ENCODE measurements around the gene PIP5K1B.

DNA sequence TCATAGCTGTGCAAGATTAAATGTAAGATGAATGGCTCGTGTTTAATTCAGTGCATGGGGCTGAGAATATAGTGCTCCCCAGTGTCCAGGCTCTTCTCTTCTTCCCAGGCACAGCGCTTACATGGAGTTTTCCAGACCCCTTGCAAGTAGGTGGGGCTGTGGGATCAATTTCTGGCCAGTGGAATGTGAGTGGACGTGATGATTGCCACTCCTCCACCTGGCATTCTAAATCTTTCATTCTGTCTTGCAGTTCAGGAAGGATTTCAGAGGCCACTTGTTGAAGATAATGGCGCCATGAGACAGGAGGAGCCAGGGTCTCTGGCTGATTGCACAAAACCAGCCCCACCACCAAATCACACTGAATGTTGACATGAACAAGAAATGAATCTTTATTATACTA lies 7.2 kb upstream of the PIP5K1B start:
- no peak for TF ChIP-seq STAT3 (IDR thresholded peaks at IDR 0.05; ENCODE audit: low read depth, low read length)
- TF ChIP-seq POLR2A (IDR thresholded peaks at IDR 0.05; ENCODE audit: low read depth, low read length): no peak
- TF ChIP-seq, protein P1, sequence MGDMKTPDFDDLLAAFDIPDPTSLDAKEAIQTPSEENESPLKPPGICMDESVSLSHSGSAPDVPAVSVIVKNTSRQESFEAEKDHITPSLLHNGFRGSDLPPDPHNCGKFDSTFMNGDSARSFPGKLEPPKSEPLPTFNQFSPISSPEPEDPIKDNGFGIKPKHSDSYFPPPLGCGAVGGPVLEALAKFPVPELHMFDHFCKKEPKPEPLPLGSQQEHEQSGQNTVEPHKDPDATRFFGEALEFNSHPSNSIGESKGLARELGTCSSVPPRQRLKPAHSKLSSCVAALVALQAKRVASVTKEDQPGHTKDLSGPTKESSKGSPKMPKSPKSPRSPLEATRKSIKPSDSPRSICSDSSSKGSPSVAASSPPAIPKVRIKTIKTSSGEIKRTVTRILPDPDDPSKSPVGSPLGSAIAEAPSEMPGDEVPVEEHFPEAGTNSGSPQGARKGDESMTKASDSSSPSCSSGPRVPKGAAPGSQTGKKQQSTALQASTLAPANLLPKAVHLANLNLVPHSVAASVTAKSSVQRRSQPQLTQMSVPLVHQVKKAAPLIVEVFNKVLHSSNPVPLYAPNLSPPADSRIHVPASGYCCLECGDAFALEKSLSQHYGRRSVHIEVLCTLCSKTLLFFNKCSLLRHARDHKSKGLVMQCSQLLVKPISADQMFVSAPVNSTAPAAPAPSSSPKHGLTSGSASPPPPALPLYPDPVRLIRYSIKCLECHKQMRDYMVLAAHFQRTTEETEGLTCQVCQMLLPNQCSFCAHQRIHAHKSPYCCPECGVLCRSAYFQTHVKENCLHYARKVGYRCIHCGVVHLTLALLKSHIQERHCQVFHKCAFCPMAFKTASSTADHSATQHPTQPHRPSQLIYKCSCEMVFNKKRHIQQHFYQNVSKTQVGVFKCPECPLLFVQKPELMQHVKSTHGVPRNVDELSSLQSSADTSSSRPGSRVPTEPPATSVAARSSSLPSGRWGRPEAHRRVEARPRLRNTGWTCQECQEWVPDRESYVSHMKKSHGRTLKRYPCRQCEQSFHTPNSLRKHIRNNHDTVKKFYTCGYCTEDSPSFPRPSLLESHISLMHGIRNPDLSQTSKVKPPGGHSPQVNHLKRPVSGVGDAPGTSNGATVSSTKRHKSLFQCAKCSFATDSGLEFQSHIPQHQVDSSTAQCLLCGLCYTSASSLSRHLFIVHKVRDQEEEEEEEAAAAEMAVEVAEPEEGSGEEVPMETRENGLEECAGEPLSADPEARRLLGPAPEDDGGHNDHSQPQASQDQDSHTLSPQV (IDR thresholded peaks at IDR 0.05): no peak
- no peak for TF ChIP-seq ATF2 (IDR thresholded peaks at IDR 0.05; ENCODE audit: low read length)
- no peak for TF ChIP-seq ZNF24 (IDR thresholded peaks at IDR 0.05)
- TF ChIP-seq NFYB (IDR thresholded peaks at IDR 0.05; ENCODE audit: insufficient read depth, low read depth, low read length): no peak
- no peak for TF ChIP-seq RAD21 (IDR thresholded peaks at IDR 0.05; ENCODE audit: insufficient read depth, low read depth, low read length)
- no peak for TF ChIP-seq ZNF207 (IDR thresholded peaks at IDR 0.05; ENCODE audit: borderline replicate concordance)
- no peak for TF ChIP-seq CTCF (IDR thresholded peaks at IDR 0.05 in 2 of 3, conservative IDR thresholded peaks at IDR 0.05 in 1 of 3; ENCODE audit: control insufficient read depth in 2 of 3, extremely low read depth in 1 of 3, insufficient read depth in 1 of 3, low read depth in 3 of 3, low read length in 3 of 3)
- TF ChIP-seq SRF (IDR thresholded peaks at IDR 0.05; ENCODE audit: low read depth in 2 of 2, low read length in 2 of 2): no peak
- TF ChIP-seq, protein P2, sequence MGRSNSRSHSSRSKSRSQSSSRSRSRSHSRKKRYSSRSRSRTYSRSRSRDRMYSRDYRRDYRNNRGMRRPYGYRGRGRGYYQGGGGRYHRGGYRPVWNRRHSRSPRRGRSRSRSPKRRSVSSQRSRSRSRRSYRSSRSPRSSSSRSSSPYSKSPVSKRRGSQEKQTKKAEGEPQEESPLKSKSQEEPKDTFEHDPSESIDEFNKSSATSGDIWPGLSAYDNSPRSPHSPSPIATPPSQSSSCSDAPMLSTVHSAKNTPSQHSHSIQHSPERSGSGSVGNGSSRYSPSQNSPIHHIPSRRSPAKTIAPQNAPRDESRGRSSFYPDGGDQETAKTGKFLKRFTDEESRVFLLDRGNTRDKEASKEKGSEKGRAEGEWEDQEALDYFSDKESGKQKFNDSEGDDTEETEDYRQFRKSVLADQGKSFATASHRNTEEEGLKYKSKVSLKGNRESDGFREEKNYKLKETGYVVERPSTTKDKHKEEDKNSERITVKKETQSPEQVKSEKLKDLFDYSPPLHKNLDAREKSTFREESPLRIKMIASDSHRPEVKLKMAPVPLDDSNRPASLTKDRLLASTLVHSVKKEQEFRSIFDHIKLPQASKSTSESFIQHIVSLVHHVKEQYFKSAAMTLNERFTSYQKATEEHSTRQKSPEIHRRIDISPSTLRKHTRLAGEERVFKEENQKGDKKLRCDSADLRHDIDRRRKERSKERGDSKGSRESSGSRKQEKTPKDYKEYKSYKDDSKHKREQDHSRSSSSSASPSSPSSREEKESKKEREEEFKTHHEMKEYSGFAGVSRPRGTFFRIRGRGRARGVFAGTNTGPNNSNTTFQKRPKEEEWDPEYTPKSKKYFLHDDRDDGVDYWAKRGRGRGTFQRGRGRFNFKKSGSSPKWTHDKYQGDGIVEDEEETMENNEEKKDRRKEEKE (IDR thresholded peaks at IDR 0.05): no peak
- TF ChIP-seq EZH2 (IDR thresholded peaks at IDR 0.05; ENCODE audit: borderline replicate concordance, control insufficient read depth, low read depth, low read length): no peak
